Cardiac muscle cell (in vitro differentiated cells and primary cell): ENCODE measurements around the gene PHLPP1. TPM values are rescaled to one million over a fixed set of nuclear protein-coding genes. Genes with fewer than 3 reads are reported as not detected.

Source experiments
- DNase-seq, 2 donors: peaks; one replicate each; pipeline versions ENCODE4 v3.0.0 to v3.0.0-alpha.2; 2010 to 2017; ENCODE audit warnings: low read depth in 1 of 2, low spot score in 1 of 2
- H3K27ac ChIP-seq: fragments of 200-600 bp; sonication (generic); 2 replicates; pipeline ENCODE4 v1.5.1; 2016
- H3K27me3 ChIP-seq: fragments of 200-600 bp; sonication (generic); 2 replicates; pipeline ENCODE4 v1.6.0; 2016; ENCODE audit warnings: control low read depth
- H3K36me3 ChIP-seq: fragments of 200-600 bp; sonication (generic); 2 replicates; pipeline ENCODE4 v1.5.1; 2016; ENCODE audit warnings: control low read depth
- H3K4me1 ChIP-seq: fragments of 200-600 bp; sonication (generic); 2 replicates; pipeline ENCODE4 v1.8.1; 2017; ENCODE audit warnings: low read depth, mild to moderate bottlenecking, mixed run types
- H3K4me3 ChIP-seq: fragments of 200-600 bp; sonication (generic); 2 replicates; pipeline ENCODE4 v1.5.1; 2016; ENCODE audit warnings: mild to moderate bottlenecking
- H3K9me3 ChIP-seq: fragments of 200-600 bp; sonication (generic); 2 replicates; pipeline ENCODE4 v1.5.1; 2017; ENCODE audit warnings: low read depth, mild to moderate bottlenecking, control low read depth
- CTCF ChIP-seq: IDR thresholded peaks from 2 replicates; pipeline ENCODE4 v1.5.1; 2012; ENCODE audit warnings: low read depth, mild to moderate bottlenecking, low read length
- polyA plus RNA-seq: library from polyadenylated mRNA; unstranded; fragments of >200 nt; fragmentation: Nextera tagmentation; extraction: Ambion mirVana; gene quantifications from 2 replicates; pipeline ENCODE4 v1.2.1, GENCODE V29; 2016
- total RNA-seq: library from RNA; depleted of rRNA; stranded (reverse); fragments of >200 nt; gene quantifications from 2 replicates; pipeline ENCODE4 v1.2.3, GENCODE V29; 2016

The PHLPP1 gene
- total and polyA plus RNA-seq, 2 experiments from 2014 or later = 6.3 to 25.8 TPM

DNA sequence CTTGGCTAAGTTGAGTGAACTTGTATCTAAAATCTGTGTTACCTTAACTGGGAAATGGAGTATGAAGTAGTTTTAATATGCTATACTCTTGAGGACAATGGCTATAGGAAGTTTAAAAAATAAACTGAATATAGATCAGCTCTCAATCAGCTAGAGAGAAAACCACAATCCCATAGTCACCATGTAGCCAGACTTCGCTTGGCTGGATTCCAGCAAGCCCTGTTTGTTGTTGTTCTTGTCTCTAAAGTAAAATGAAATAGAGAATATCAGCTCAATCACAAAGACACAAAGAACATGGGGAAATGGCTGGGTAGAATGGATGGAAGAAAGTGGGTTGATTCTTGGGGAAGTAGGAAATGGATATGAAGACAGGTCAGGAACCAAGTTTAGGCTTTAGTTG lies 234.9 kb downstream of the PHLPP1 start:
- Histone ChIP-seq H3K36me3 (peaks cover 7% of the 10 kb centered on the region), H3K27me3 (no peaks in the 10 kb centered on the region), H3K9me3 (no peaks in the 10 kb centered on the region), H3K4me1 (peaks cover 14% of the 10 kb centered on the region), H3K27ac (no peak overlapping the region), H3K4me3 (no peak overlapping the region)
- no peak for TF ChIP-seq CTCF
- DNase-seq = no peak

- no peak for DNase-seq
- Histone ChIP-seq H3K4me1 (peaks cover 14% of the 10 kb centered on the region), H3K4me3 (no peak overlapping the region), H3K9me3 (no peaks in the 10 kb centered on the region), H3K27me3 (no peaks in the 10 kb centered on the region), H3K36me3 (no peaks in the 10 kb centered on the region), H3K27ac (no peak overlapping the region)
- no peak for TF ChIP-seq CTCF
Measured at GRCh38 chr18:62952807-62953206, 237.5 kb downstream of the PHLPP1 start.

GRCh38 chr18:62953663-62954062 lies 238.3 kb downstream of the PHLPP1 start:
- DNase-seq = peak in 1 of 2 donors; percentile 8
- Histone ChIP-seq H3K9me3 (no peaks in the 10 kb centered on the region), H3K27ac (no peak overlapping the region), H3K36me3 (no peaks in the 10 kb centered on the region), H3K4me1 (peaks cover 14% of the 10 kb centered on the region), H3K4me3 (no peak overlapping the region), H3K27me3 (no peaks in the 10 kb centered on the region)
- no peak for TF ChIP-seq CTCF

DNA sequence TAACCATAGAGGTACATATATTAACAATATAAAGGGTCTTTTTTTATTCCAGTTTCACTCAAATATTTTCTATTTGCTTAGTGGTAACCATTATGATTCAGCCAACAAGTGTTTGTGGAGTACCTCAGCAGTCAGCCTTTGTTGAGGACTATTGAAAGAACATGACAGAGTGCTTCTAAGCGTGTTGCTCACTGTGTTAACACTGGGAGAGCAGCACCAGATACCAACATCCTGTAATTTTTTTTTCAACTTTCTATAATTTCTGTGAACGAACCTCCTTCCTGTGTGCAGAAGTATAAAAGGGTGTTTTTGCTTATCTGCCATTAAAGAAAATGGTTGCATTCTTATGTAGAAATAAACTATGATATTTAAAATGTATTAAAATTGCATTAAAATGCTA lies 239.0 kb downstream of the PHLPP1 start:
- Histone ChIP-seq H3K27me3 (no peaks in the 10 kb centered on the region), H3K36me3 (no peaks in the 10 kb centered on the region), H3K27ac (no peak overlapping the region), H3K4me1 (peaks cover 14% of the 10 kb centered on the region), H3K9me3 (no peaks in the 10 kb centered on the region), H3K4me3 (no peak overlapping the region)
- peak in 1 of 2 donors; percentile 24 for DNase-seq
- no peak for TF ChIP-seq CTCF

- Histone ChIP-seq H3K27ac (no peak overlapping the region), H3K9me3 (no peaks in the 10 kb centered on the region), H3K4me1 (peaks cover 13% of the 10 kb centered on the region), H3K4me3 (no peak overlapping the region), H3K27me3 (no peaks in the 10 kb centered on the region), H3K36me3 (no peaks in the 10 kb centered on the region)
- peak; percentile 40 for TF ChIP-seq CTCF
- peak; percentile 47 to 61 for DNase-seq
Measured at GRCh38 chr18:62957885-62958472, 242.6 kb downstream of the PHLPP1 start.
